Nephron progenitor cell (in vitro differentiated cells): ENCODE results near the gene INS.

Source experiments
- DNase-seq: peaks from one replicate; pipeline ENCODE4 v3.0.0; 2021
- H3K27ac Mint-ChIP-seq: 2 replicates; pipeline ENCODE4 v1.8.0; 2021; ENCODE audit warnings: mild to moderate bottlenecking, moderate library complexity, mixed read lengths
- H3K27me3 Mint-ChIP-seq: 2 replicates; pipeline ENCODE4 v1.8.0; 2021; ENCODE audit warnings: mild to moderate bottlenecking, low read depth, mixed read lengths; ENCODE audit not compliant: poor library complexity
- H3K36me3 Mint-ChIP-seq: 2 replicates; pipeline ENCODE4 v1.8.0; 2021; ENCODE audit warnings: low read depth, mixed read lengths
- H3K4me1 Mint-ChIP-seq: 2 replicates; pipeline ENCODE4 v1.8.0; 2021; ENCODE audit warnings: mixed read lengths
- H3K4me3 Mint-ChIP-seq: 2 replicates; pipeline ENCODE4 v1.8.0; 2021; ENCODE audit warnings: mild to moderate bottlenecking, moderate library complexity, mixed read lengths
- H3K9me3 Mint-ChIP-seq: 2 replicates; pipeline ENCODE4 v1.8.0; 2021; ENCODE audit warnings: mild to moderate bottlenecking, moderate library complexity, mixed read lengths
- TF ChIP-seq, protein P1 (sequence below): fragments of 200-600 bp; sonication (generic); IDR thresholded peaks from 2 replicates; pipeline ENCODE4 v1.5.0; 2021; ENCODE audit warnings: antibody characterized with exemption

The INS gene

DNA sequence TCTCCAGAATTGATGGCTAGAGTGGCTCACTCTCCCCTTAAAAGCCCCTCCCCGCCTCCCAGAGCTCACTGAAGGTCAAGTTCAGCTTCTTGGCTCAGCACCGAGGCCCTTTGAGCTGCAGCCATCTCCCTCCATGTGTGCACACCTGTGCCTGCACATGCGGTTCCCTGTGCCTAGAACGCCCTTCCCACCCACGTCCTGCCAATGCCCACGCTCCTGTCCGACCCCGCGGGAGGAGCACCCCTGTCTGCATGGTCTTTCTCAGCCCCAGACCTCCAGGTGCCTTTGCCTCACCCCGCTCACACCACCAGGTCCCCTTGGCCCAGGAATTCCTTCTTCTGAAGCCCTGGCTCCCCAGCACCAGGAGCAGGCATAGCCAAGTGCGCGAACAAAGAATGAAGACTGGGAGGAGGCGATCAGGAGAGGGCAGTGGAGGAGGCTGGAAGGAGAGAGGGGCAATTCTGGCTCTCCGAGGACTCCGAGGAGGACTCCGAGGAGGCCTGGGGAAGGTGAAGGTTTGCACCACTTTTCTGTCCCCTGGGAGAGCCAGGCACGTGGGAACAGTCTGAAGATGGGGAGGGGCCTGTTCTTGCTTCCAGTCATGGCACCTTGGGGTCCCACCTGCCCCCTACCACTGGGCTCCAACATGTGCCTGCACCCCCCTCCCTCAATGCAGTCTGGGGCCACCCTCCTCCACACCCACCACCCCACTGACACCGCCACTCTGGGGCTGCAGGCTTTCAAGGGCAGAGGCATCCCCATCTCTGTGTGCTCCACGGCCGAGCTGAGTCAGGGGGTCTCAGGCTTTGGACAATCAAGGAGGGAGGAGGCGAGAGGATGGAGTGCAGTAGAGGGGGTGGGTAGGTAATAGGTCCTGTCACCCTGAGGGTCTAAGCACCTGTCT lies 39.5 kb downstream of the INS start:
- Mint-ChIP-seq H3K27ac (no peak overlapping the region), H3K4me1 (peaks cover 14% of the 10 kb centered on the region), H3K4me3 (no peak overlapping the region), H3K9me3 (peaks cover 25% of the 10 kb centered on the region), H3K36me3 (peaks cover 14% of the 10 kb centered on the region), H3K27me3 (peaks cover 31% of the 10 kb centered on the region)
- no peak for DNase-seq
- TF ChIP-seq, protein P1, sequence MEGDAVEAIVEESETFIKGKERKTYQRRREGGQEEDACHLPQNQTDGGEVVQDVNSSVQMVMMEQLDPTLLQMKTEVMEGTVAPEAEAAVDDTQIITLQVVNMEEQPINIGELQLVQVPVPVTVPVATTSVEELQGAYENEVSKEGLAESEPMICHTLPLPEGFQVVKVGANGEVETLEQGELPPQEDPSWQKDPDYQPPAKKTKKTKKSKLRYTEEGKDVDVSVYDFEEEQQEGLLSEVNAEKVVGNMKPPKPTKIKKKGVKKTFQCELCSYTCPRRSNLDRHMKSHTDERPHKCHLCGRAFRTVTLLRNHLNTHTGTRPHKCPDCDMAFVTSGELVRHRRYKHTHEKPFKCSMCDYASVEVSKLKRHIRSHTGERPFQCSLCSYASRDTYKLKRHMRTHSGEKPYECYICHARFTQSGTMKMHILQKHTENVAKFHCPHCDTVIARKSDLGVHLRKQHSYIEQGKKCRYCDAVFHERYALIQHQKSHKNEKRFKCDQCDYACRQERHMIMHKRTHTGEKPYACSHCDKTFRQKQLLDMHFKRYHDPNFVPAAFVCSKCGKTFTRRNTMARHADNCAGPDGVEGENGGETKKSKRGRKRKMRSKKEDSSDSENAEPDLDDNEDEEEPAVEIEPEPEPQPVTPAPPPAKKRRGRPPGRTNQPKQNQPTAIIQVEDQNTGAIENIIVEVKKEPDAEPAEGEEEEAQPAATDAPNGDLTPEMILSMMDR = no peak

GRCh38 chr11:2120359-2121100 lies 40.5 kb downstream of the INS start:
- Mint-ChIP-seq H3K27ac (no peak overlapping the region), H3K9me3 (peaks cover 34% of the 10 kb centered on the region), H3K4me1 (peaks cover 14% of the 10 kb centered on the region), H3K4me3 (no peak overlapping the region), H3K36me3 (peaks cover 18% of the 10 kb centered on the region), H3K27me3 (peaks cover 32% of the 10 kb centered on the region)
- TF ChIP-seq, protein P1 = no peak
- DNase-seq = no peak

DNA sequence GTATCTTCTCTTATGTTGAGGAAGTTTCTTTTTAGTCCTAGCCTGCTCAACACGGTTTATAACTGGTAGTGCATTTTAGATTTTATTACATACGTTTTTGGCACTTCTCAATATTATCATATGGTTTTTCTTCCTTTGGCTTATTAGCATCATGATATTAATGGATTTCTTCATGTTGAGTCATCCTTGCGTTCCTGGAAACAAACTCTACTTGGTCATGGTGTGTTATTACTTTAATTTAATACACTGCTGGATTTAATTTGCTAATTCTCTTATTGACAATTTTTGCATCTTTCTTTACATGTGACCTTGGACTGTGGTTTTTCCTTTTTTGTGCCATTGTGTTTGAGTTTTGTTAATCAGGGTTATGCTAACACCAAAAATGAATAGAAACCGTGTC lies 42.3 kb downstream of the INS start:
- H3K27ac Mint-ChIP-seq = no peak overlapping the region
- no peak overlapping the region for H3K4me3 Mint-ChIP-seq
- peaks cover 18% of the 10 kb centered on the region for H3K36me3 Mint-ChIP-seq

DNA sequence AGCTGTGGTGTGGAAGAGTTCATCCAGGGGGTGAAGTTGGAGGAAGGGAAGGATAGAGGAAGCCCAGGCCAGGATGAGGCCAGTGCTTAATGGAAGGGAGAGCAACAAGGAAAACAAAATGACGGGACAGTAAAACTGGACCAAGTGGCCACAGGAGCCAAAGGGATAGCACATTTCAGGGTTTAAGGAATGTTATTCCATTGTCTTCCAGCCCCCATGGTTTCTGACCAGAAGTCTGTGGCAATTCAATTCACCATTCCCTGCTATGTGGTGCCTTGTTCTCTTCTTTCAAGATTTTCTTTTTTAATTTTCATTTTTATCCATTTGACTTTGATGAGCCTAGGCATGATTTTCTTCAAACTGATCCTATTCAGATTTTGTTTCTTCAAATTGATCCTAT lies 44.3 kb downstream of the INS start:
- H3K27me3 Mint-ChIP-seq = peaks cover 26% of the 10 kb centered on the region
- DNase-seq = no peak
- no peak overlapping the region for H3K4me3 Mint-ChIP-seq
- peaks cover 5% of the 10 kb centered on the region for H3K4me1 Mint-ChIP-seq
- TF ChIP-seq, protein P1 = no peak
- peaks cover 49% of the 10 kb centered on the region for H3K9me3 Mint-ChIP-seq
- peaks cover 18% of the 10 kb centered on the region for H3K36me3 Mint-ChIP-seq
- H3K27ac Mint-ChIP-seq = no peak overlapping the region

More for the DNA sequence above, 42.3 kb downstream of the INS start:
- no peak for DNase-seq
- H3K4me1 Mint-ChIP-seq = peaks cover 14% of the 10 kb centered on the region
- peaks cover 34% of the 10 kb centered on the region for H3K9me3 Mint-ChIP-seq
- TF ChIP-seq, protein P1 = no peak
- peaks cover 25% of the 10 kb centered on the region for H3K27me3 Mint-ChIP-seq

GRCh38 chr11:2115308-2115707 lies 45.7 kb downstream of the INS start:
- Mint-ChIP-seq H3K4me3 (no peak overlapping the region), H3K27me3 (peaks cover 21% of the 10 kb centered on the region), H3K27ac (no peak overlapping the region), H3K4me1 (peaks cover 9% of the 10 kb centered on the region), H3K9me3 (peaks cover 53% of the 10 kb centered on the region), H3K36me3 (peaks cover 18% of the 10 kb centered on the region)
- TF ChIP-seq, protein P1 = no peak
- no peak for DNase-seq
